ENCODE results near the gene MACROD2. TPM values are rescaled to one million over a fixed set of nuclear protein-coding genes. Genes with fewer than 3 reads are reported as not detected.

MACROD2 gene
- total and polyA plus RNA-seq, 7 donors = 0.20 to 4.8 (median 0.87) TPM

- Histone ChIP-seq H3K4me1 (no peaks in the 10 kb centered on the region), H3K4me3 (no peak overlapping the region), H3K36me3 (ENCODE audit: insufficient read depth in 1 of 2, low read depth in 1 of 2) (no peaks in the 10 kb centered on the region), H3K27me3 (ENCODE audit: insufficient read depth in 3 of 3, low read length in 2 of 3) (no peaks in the 10 kb centered on the region), H3K27ac (no peak overlapping the region), H3K9me3 (no peaks in the 10 kb centered on the region)
- no peak for TF ChIP-seq CTCF (IDR thresholded peaks at IDR 0.05)
- intact Hi-C loops (cut with DNase I) = no loop called here
- DNase-seq (no peak), ATAC-seq (no peak)
- 86 to 90% (median 87%) methylated on average over 4 of the region's 4 CpGs for whole genome bisulfite sequencing, 3 donors
Observed at GRCh38 chr20:15091421-15092037, 1096.2 kb downstream of the MACROD2 start.

GRCh38 chr20:15098351-15098750, 1103.0 kb downstream of the MACROD2 start:
- no peaks in the 10 kb centered on the region for H3K36me3 ChIP-seq (ENCODE audit: insufficient read depth in 1 of 2, low read depth in 1 of 2)
- 79 to 95% (median 94%) methylated on average over 4 of the region's 4 CpGs for WGBS, 3 donors
- intact Hi-C loops (cut with DNase I) = no loop called here

GRCh38 chr20:15099130-15099529, 1103.8 kb downstream of the MACROD2 start:
- Histone ChIP-seq H3K4me3 (no peak overlapping the region), H3K27ac (no peak overlapping the region), H3K4me1 (no peaks in the 10 kb centered on the region), H3K27me3 (ENCODE audit: insufficient read depth in 3 of 3, low read length in 2 of 3) (no peaks in the 10 kb centered on the region), H3K36me3 (ENCODE audit: insufficient read depth in 1 of 2, low read depth in 1 of 2) (no peaks in the 10 kb centered on the region), H3K9me3 (no peaks in the 10 kb centered on the region)
- intact Hi-C loops (cut with DNase I) = no loop called here
- no peak for TF ChIP-seq CTCF (IDR thresholded peaks at IDR 0.05)
- WGBS, 3 donors = 79 to 95% (median 87%) methylated on average over 1 of the region's 1 CpG
- DNase-seq = no peak
- no peak for ATAC-seq

More at GRCh38 chr20:15098351-15098750, 1103.0 kb downstream of the MACROD2 start:
- TF ChIP-seq CTCF (IDR thresholded peaks at IDR 0.05) = no peak
- Histone ChIP-seq H3K27me3 (ENCODE audit: insufficient read depth in 3 of 3, low read length in 2 of 3) (no peaks in the 10 kb centered on the region), H3K9me3 (no peaks in the 10 kb centered on the region), H3K4me3 (no peak overlapping the region), H3K27ac (no peak overlapping the region), H3K4me1 (no peaks in the 10 kb centered on the region)
- DNase-seq = no peak
- ATAC-seq = no peak

- ATAC-seq (no peak), DNase-seq (no peak)
- TF ChIP-seq CTCF (IDR thresholded peaks at IDR 0.05) = no peak
- Histone ChIP-seq H3K27ac (no peak overlapping the region), H3K9me3 (no peaks in the 10 kb centered on the region), H3K4me3 (no peak overlapping the region), H3K36me3 (ENCODE audit: insufficient read depth in 1 of 2, low read depth in 1 of 2) (no peaks in the 10 kb centered on the region), H3K27me3 (ENCODE audit: insufficient read depth in 3 of 3, low read length in 2 of 3) (peaks cover 0 to 2% (median 0%) of the 10 kb centered on the region in 3 donors), H3K4me1 (no peaks in the 10 kb centered on the region)
- intact Hi-C loops (cut with DNase I) = no loop called here
Observed at GRCh38 chr20:15100506-15101160, 1105.3 kb downstream of the MACROD2 start.

Measured in psoas muscle (tissue), 8 donors.